RCC 7860 (cell line): Measurements from ENCODE around the gene MAPK13.
"Not testable (repeated sequence)": the region's sequence is repeated elsewhere in the genome, so short reads cannot be mapped to it uniquely, and the experiment has no call there.

Source experiments
- DNase-seq: peaks from one replicate; pipeline ENCODE4 v3.0.0-alpha.2; 2015; ENCODE audit warnings: low spot score
- FAIRE-seq: peaks from 2 replicates; lab custom pipeline; 2012; peaks lifted over from hg19 to GRCh38; lab: Jason Lieb, UNC

Gene MAPK13

GRCh38 chr6:36114798-36115408 lies 15.4 kb upstream of the MAPK13 start:
- FAIRE-seq (no peak), DNase-seq (no peak)

- no peak for DNase-seq
- no peak for FAIRE-seq
These were observed 14.9 kb upstream of the MAPK13 start for GRCh38 chr6:36115412-36115811.

GRCh38 chr6:36116066-36116864 lies 14.0 kb upstream of the MAPK13 start:
- DNase-seq (no peak), FAIRE-seq (no peak)

GRCh38 chr6:36116943-36117342 lies 13.4 kb upstream of the MAPK13 start:
- no peak for DNase-seq
- FAIRE-seq = no peak

GRCh38 chr6:36117658-36118549 lies 12.4 kb upstream of the MAPK13 start:
- DNase-seq (no peak), FAIRE-seq (no peak)

- peak; percentile 28 for DNase-seq
- no peak for FAIRE-seq
These were observed 11.7 kb upstream of the MAPK13 start for GRCh38 chr6:36118550-36119107.

- FAIRE-seq = no peak
- DNase-seq = no peak
These were observed 11.1 kb upstream of the MAPK13 start for GRCh38 chr6:36119209-36119608.

- no peak for DNase-seq
- no peak for FAIRE-seq
These were observed 10.3 kb upstream of the MAPK13 start for GRCh38 chr6:36120018-36120417.

GRCh38 chr6:36120539-36120938 lies 9.8 kb upstream of the MAPK13 start:
- no peak for DNase-seq

GRCh38 chr6:36120979-36121786 lies 9.1 kb upstream of the MAPK13 start:
- FAIRE-seq (no peak), DNase-seq (no peak)

More at GRCh38 chr6:36120539-36120938, 9.8 kb upstream of the MAPK13 start:
- no peak for FAIRE-seq

GRCh38 chr6:36121787-36122494 lies 8.4 kb upstream of the MAPK13 start:
- DNase-seq = no peak
- FAIRE-seq = no peak

GRCh38 chr6:36122495-36123269 lies 7.6 kb upstream of the MAPK13 start:
- no peak for FAIRE-seq
- no peak for DNase-seq

GRCh38 chr6:36123270-36124139 lies 6.8 kb upstream of the MAPK13 start:
- no peak for FAIRE-seq
- DNase-seq = peak; percentile 16

GRCh38 chr6:36124346-36124745 lies 6.0 kb upstream of the MAPK13 start:
- DNase-seq, FAIRE-seq: not testable (repeated sequence)

GRCh38 chr6:36124881-36125280 lies 5.4 kb upstream of the MAPK13 start:
- FAIRE-seq (no peak), DNase-seq (no peak)

- FAIRE-seq = no peak
These were observed 4.7 kb upstream of the MAPK13 start for GRCh38 chr6:36125575-36125974.

GRCh38 chr6:36126121-36126520 lies 4.2 kb upstream of the MAPK13 start:
- DNase-seq (no peak), FAIRE-seq (no peak)

More at GRCh38 chr6:36125575-36125974, 4.7 kb upstream of the MAPK13 start:
- no peak for DNase-seq
